Lower leg skin (tissue), 3 donors: Measurements from ENCODE around the gene CCL17.

Experiments
- POLR2A ChIP-seq, 2 donors: fragments of 450-650 bp; IDR thresholded peaks; one replicate each; pipeline ENCODE4 v1.6.1; 2016 to 2017; ENCODE audit warnings: antibody characterized with exemption in 2 of 2, mild to moderate bottlenecking in 1 of 2, moderate library complexity in 1 of 2
- TF ChIP-seq, protein P1 (sequence below), 3 donors: fragments of 450-650 bp; IDR thresholded peaks; one replicate each; pipeline ENCODE4 v1.5.1; 2016; ENCODE audit warnings: antibody characterized with exemption in 3 of 3, mild to moderate bottlenecking in 3 of 3, moderate library complexity in 2 of 3

DNA sequence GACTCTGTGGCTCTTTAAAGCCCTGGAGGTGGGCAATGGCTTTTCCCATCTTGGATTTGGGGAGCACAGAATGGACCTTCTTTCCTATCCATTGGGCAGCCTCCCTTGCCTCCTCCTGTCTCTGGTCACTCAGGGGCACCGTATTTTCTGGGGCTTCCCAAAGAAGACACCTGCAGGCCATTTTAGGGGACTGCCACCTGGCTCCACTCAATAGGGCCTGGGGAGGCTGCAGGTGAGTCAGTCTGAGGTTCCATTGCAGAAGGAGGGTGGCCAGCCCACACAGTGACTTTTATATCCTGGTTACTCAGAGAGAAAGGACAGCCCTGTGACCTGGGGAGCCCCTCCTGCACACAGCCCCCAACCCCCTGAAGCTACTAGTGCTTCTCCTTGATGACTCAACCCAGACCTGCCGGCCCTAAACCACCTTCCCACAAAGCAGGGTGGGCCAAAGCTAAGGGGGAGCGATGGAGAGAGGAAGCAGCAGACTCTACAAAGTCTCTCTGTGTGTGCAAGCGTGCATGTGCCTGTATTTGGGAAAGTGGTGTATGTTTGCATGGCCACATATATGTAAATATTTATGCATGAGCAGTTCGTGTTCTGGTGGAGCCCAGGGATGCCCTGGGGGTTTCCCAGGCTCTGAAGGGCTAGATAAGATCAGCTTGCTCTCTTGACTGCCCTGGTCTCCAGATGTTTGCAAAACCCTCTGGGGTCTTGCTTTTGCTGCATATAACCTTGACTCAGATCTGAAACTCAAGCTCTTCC lies 27.3 kb upstream of the CCL17 start:
- no peak for TF ChIP-seq POLR2A (IDR thresholded peaks at IDR 0.05)
- TF ChIP-seq, protein P1, sequence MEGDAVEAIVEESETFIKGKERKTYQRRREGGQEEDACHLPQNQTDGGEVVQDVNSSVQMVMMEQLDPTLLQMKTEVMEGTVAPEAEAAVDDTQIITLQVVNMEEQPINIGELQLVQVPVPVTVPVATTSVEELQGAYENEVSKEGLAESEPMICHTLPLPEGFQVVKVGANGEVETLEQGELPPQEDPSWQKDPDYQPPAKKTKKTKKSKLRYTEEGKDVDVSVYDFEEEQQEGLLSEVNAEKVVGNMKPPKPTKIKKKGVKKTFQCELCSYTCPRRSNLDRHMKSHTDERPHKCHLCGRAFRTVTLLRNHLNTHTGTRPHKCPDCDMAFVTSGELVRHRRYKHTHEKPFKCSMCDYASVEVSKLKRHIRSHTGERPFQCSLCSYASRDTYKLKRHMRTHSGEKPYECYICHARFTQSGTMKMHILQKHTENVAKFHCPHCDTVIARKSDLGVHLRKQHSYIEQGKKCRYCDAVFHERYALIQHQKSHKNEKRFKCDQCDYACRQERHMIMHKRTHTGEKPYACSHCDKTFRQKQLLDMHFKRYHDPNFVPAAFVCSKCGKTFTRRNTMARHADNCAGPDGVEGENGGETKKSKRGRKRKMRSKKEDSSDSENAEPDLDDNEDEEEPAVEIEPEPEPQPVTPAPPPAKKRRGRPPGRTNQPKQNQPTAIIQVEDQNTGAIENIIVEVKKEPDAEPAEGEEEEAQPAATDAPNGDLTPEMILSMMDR (IDR thresholded peaks at IDR 0.05), result no peak
